NB4 (cell line): ENCODE data around the gene P2RY12.

Experiments
- MAX ChIP-seq: IDR thresholded peaks from 2 replicates; pipeline ENCODE4 v1.6.1; 2011; ENCODE audit warnings: low read depth, low read length
- POLR2A ChIP-seq: IDR thresholded peaks from 2 replicates; pipeline ENCODE4 v1.6.1; 2011; ENCODE audit warnings: mild to moderate bottlenecking; ENCODE audit not compliant: insufficient read length; ENCODE audit errors: extremely low read depth
- TF ChIP-seq, protein P1 (sequence below): IDR thresholded peaks from one replicate; pipeline ENCODE4 v1.5.1; 2012; ENCODE audit warnings: low read depth, low read length

DNA sequence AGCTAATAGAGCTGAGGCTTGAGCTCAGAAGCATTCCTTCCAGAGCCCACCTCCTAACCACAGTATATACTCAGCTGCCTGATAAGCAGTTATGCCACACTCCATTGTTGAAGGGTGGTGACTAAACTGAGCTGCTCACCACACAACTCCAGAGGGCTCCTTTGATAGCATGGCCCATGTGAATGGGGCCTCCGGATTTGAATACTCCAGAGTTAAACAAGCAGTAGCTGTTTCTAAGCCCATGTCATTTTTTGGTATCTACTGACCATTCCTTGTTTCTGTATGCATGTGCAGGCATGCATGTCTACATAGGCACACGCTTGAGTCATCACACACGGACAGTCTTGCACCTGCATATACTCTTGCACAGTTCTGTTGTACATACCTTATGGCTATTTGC lies 47.4 kb upstream of the P2RY12 start:
- TF ChIP-seq, protein P1, sequence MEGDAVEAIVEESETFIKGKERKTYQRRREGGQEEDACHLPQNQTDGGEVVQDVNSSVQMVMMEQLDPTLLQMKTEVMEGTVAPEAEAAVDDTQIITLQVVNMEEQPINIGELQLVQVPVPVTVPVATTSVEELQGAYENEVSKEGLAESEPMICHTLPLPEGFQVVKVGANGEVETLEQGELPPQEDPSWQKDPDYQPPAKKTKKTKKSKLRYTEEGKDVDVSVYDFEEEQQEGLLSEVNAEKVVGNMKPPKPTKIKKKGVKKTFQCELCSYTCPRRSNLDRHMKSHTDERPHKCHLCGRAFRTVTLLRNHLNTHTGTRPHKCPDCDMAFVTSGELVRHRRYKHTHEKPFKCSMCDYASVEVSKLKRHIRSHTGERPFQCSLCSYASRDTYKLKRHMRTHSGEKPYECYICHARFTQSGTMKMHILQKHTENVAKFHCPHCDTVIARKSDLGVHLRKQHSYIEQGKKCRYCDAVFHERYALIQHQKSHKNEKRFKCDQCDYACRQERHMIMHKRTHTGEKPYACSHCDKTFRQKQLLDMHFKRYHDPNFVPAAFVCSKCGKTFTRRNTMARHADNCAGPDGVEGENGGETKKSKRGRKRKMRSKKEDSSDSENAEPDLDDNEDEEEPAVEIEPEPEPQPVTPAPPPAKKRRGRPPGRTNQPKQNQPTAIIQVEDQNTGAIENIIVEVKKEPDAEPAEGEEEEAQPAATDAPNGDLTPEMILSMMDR, result no peak
- TF ChIP-seq MAX, result no peak
- TF ChIP-seq POLR2A, result no peak
